Measurements from ENCODE around the gene PTCSC3.

The PTCSC3 gene

DNA sequence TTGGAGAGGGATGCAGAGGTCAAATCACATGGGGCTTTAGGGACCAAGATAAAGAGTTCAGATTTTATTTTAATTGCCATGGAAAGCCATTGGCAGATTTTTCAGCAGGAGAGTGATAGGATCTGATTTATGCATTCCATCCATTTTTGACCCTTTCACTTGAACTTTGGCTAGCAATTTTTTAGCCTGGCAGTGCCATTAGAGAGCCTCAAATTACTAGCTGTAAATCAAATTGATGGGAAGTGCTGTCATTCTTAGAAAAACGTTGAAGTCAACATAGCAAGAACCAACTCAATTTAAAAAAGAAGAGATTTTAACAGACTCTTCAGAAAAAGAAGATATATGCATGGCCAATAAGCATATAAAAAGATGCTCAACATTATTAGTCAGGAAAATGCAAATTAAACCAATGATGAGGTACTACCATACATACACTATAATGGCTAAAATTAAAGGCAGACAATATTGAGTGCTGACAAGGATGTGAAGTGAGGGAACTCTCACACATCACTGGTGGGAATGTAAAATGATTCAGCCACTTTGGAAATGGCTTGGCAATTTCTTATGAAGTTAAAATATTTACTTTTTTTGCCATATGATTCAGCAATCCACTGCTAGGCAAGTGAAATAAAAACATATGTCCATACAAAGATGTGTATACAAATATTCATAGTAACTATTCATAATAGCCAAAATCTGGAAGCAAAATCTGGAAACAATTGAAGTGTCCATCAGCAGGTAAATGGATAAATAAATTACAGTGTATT lies 89.7 kb downstream of the PTCSC3 start:
- no peak for DNase-seq (ENCODE audit: low read depth in 4 of 4, low spot score in 1 of 4)

- DNase-seq (ENCODE audit: low read depth in 4 of 4, low spot score in 1 of 4), result no peak
Measured at GRCh38 chr14:36085861-36086260, 90.7 kb downstream of the PTCSC3 start.
